H9 (cell line): Measurements from ENCODE around the gene MRTFA. TPM values are rescaled to one million over a fixed set of nuclear protein-coding genes. Genes with fewer than 3 reads are reported as not detected.

Experiments used
- DNase-seq: peaks from one replicate; pipeline ENCODE4 v3.0.0-alpha.2; 2017
- H2AFZ ChIP-seq: one replicate; pipeline ENCODE4 v1.6.1; 2013; ENCODE audit warnings: mild to moderate bottlenecking, low read length, control low read depth, moderate library complexity
- H2AK5ac ChIP-seq: 2 replicates; pipeline ENCODE4 v1.6.1; 2013; ENCODE audit warnings: low read length, control low read depth, mixed read lengths; ENCODE audit not compliant: insufficient read length
- H2BK120ac ChIP-seq: one replicate; pipeline ENCODE4 v1.6.1; 2013; ENCODE audit warnings: low read depth, mild to moderate bottlenecking, low read length, control low read depth, inconsistent platforms; ENCODE audit not compliant: poor library complexity, severe bottlenecking
- H2BK12ac ChIP-seq: 2 replicates; pipeline ENCODE4 v1.6.1; 2013; ENCODE audit warnings: low read length, control low read depth, mixed read lengths, low read depth; ENCODE audit not compliant: insufficient read length
- H2BK15ac ChIP-seq: 2 replicates; pipeline ENCODE4 v1.6.1; 2013; ENCODE audit warnings: low read depth, low read length, control low read depth
- H2BK20ac ChIP-seq: one replicate; pipeline ENCODE4 v1.6.1; 2013; ENCODE audit warnings: low read depth, mild to moderate bottlenecking, low read length, control low read depth, inconsistent platforms; ENCODE audit not compliant: poor library complexity, severe bottlenecking
- H2BK5ac ChIP-seq: 2 replicates; pipeline ENCODE4 v1.6.1; 2013; ENCODE audit warnings: low read length, control low read depth, mixed read lengths; ENCODE audit not compliant: insufficient read length
- H3K14ac ChIP-seq: 2 replicates; pipeline ENCODE4 v1.6.1; 2013; ENCODE audit warnings: low read length, control low read depth; ENCODE audit not compliant: insufficient read depth
- H3K18ac ChIP-seq: 2 replicates; pipeline ENCODE4 v1.6.1; 2013; ENCODE audit warnings: low read depth, mild to moderate bottlenecking, mixed read lengths, low read length, control low read depth; ENCODE audit not compliant: insufficient read length
- H3K23ac ChIP-seq: 2 replicates; pipeline ENCODE4 v1.6.1; 2013; ENCODE audit warnings: low read length, control low read depth, mixed read lengths, low read depth; ENCODE audit not compliant: insufficient read length
- H3K23me2 ChIP-seq: 2 replicates; pipeline ENCODE4 v1.6.1; 2013; ENCODE audit warnings: low read depth, mild to moderate bottlenecking, mixed read lengths, low read length, control low read depth; ENCODE audit not compliant: insufficient read length, poor library complexity, severe bottlenecking
- H3K27ac ChIP-seq: 2 replicates; pipeline ENCODE4 v1.5.1; 2013; ENCODE audit warnings: low read length, control low read depth, mixed read lengths, low read depth; ENCODE audit not compliant: insufficient read length
- H3K27me3 ChIP-seq: 2 replicates; pipeline ENCODE4 v1.6.1; 2013; ENCODE audit warnings: low read length, control low read depth, inconsistent platforms; ENCODE audit not compliant: insufficient read depth
- H3K4ac ChIP-seq: 2 replicates; pipeline ENCODE4 v1.6.1; 2013; ENCODE audit warnings: low read depth, mild to moderate bottlenecking, control low read depth, inconsistent platforms, low read length, moderate library complexity
- H3K4me1 ChIP-seq: 2 replicates; pipeline ENCODE4 v1.6.1; 2013; ENCODE audit warnings: low read length, control low read depth, inconsistent platforms; ENCODE audit not compliant: insufficient read depth
- H3K4me2 ChIP-seq: 2 replicates; pipeline ENCODE4 v1.6.1; 2013; ENCODE audit warnings: low read length, control low read depth, mixed read lengths; ENCODE audit not compliant: insufficient read length, insufficient read depth
- H3K56ac ChIP-seq: 2 replicates; pipeline ENCODE4 v1.6.1; 2013; ENCODE audit warnings: low read depth, mild to moderate bottlenecking, mixed read lengths, low read length, control low read depth; ENCODE audit not compliant: insufficient read length
- H3K79me1 ChIP-seq: 2 replicates; pipeline ENCODE4 v1.6.1; 2013; ENCODE audit warnings: low read depth, mild to moderate bottlenecking, moderate library complexity, low read length, control low read depth, inconsistent platforms; ENCODE audit not compliant: insufficient read depth, poor library complexity, severe bottlenecking
- H3K79me2 ChIP-seq: 2 replicates; pipeline ENCODE4 v1.6.1; 2013; ENCODE audit warnings: low read length, control low read depth, inconsistent platforms; ENCODE audit not compliant: insufficient read depth
- H3K9ac ChIP-seq: 2 replicates; pipeline ENCODE4 v1.6.1; 2013; ENCODE audit warnings: low read length, control low read depth, mixed read lengths; ENCODE audit not compliant: insufficient read length; ENCODE audit errors: extremely low read depth
- H3K9me3 ChIP-seq: one replicate; pipeline ENCODE4 v1.6.1; 2013; ENCODE audit warnings: low read depth, low read length, inconsistent platforms; ENCODE audit not compliant: control insufficient read depth
- H3T11ph ChIP-seq: one replicate; pipeline ENCODE4 v1.6.1; 2013; ENCODE audit warnings: mild to moderate bottlenecking, low read length, control low read depth, inconsistent platforms
- H4K20me1 ChIP-seq: one replicate; pipeline ENCODE4 v1.6.1; 2013; ENCODE audit not compliant: control insufficient read depth, insufficient read length, insufficient read depth
- H4K5ac ChIP-seq: 2 replicates; pipeline ENCODE4 v1.6.1; 2013; ENCODE audit warnings: low read depth, mild to moderate bottlenecking, mixed read lengths, low read length, control low read depth; ENCODE audit not compliant: insufficient read length
- H4K8ac ChIP-seq: replicated peaks from 2 replicates; pipeline ENCODE4 v1.6.1; 2013; ENCODE audit warnings: low read length, control low read depth, mixed read lengths, low read depth; ENCODE audit not compliant: insufficient read length
- H4K91ac ChIP-seq: 2 replicates; pipeline ENCODE4 v1.6.1; 2013; ENCODE audit warnings: low read depth, mild to moderate bottlenecking, moderate library complexity, mixed read lengths, low read length, control low read depth; ENCODE audit not compliant: insufficient read length
- H3K27ac Mint-ChIP-seq, 3 experiments: 2 replicates in 2 of 3; 3 replicates in 1 of 3; pipeline ENCODE4 v1.8.0; 2020 to 2021; ENCODE audit warnings: mixed read lengths in 3 of 3, mild to moderate bottlenecking in 1 of 3, moderate library complexity in 1 of 3
- H3K27me3 Mint-ChIP-seq: 2 replicates; pipeline ENCODE4 v1.8.0; 2021; ENCODE audit warnings: low read depth, mild to moderate bottlenecking, moderate library complexity, mixed read lengths
- H3K36me3 Mint-ChIP-seq, 3 experiments: 2 replicates in 2 of 3; 3 replicates in 1 of 3; pipeline ENCODE4 v1.8.0; 2020 to 2021; ENCODE audit warnings: low read depth in 3 of 3, mixed read lengths in 3 of 3; ENCODE audit not compliant: insufficient read depth in 1 of 3
- H3K4me1 Mint-ChIP-seq, 2 experiments: 2 replicates each; pipeline ENCODE4 v1.8.0; 2020; ENCODE audit warnings: mixed read lengths in 2 of 2
- H3K4me3 Mint-ChIP-seq, 2 experiments: 2 replicates in 1 of 2; 3 replicates in 1 of 2; pipeline ENCODE4 v1.8.0; 2020 to 2021; ENCODE audit warnings: mild to moderate bottlenecking in 2 of 2, mixed read lengths in 2 of 2, moderate library complexity in 1 of 2
- H3K9me3 Mint-ChIP-seq, 2 experiments: 2 replicates in 1 of 2; 3 replicates in 1 of 2; pipeline ENCODE4 v1.8.0; 2020; ENCODE audit warnings: mild to moderate bottlenecking in 2 of 2, mixed read lengths in 2 of 2, moderate library complexity in 1 of 2
- CTCF ChIP-seq: fragments of 200-600 bp; sonication (generic); conservative IDR thresholded peaks from 3 replicates; pipeline ENCODE4 v1.8.0; 2021; ENCODE audit warnings: antibody characterized with exemption, mild to moderate bottlenecking
- WGBS: extraction: QIAGEN DNeasy Blood & Tissue Kit; methylation state at CpG from one replicate; pipeline ENCODE4 v1.1.7; 2013; ENCODE audit warnings: missing lambda C conversion rate, low lambda C conversion rate, mixed read lengths; ENCODE audit not compliant: insufficient read length; ENCODE audit errors: extremely low coverage; 5-methylcytosine and 5-hydroxymethylcytosine counted together
- total RNA-seq: library from RNA; stranded (reverse); gene quantifications from 2 replicates; pipeline ENCODE4 v1.2.1, GENCODE V29; 2021

The MRTFA gene
- total RNA-seq, 1 experiment from 2014 or later = 38.1 TPM

GRCh38 chr22:40541300-40541699, 95.2 kb downstream of the MRTFA start:
- H3K9me3 Mint-ChIP-seq = peaks cover 5 to 7% of the 10 kb centered on the region in 2 experiments; a peak in 4 of 5 replicates
- no peak overlapping the region for H3K14ac ChIP-seq
- H3K4me1 ChIP-seq = no peaks in the 10 kb centered on the region; the same call in none of the 2 replicates
- H3K27ac ChIP-seq = no peak overlapping the region
- H4K20me1 ChIP-seq = no peaks in the 10 kb centered on the region
- H2BK20ac ChIP-seq = no peak overlapping the region
- no peak overlapping the region for H4K8ac ChIP-seq
- H3K23ac ChIP-seq = no peak overlapping the region
- no peaks in the 10 kb centered on the region for H3K79me1 ChIP-seq
- no peak overlapping the region for H2AFZ ChIP-seq
- H3K9me3 ChIP-seq = no peaks in the 10 kb centered on the region
- H2AK5ac ChIP-seq = no peak overlapping the region
- no peak overlapping the region for H3K9ac ChIP-seq
- H3K4me1 Mint-ChIP-seq = peaks cover 18 to 27% of the 10 kb centered on the region in 2 experiments
- no peak overlapping the region for H2BK5ac ChIP-seq
- H3K56ac ChIP-seq = no peak overlapping the region
- no peak for TF ChIP-seq CTCF
- H3K36me3 Mint-ChIP-seq = peaks cover 0 to 8% (median 8%) of the 10 kb centered on the region in 3 experiments; a peak in 3 of 7 replicates
- H3K4me2 ChIP-seq = no peak overlapping the region
- DNase-seq = no peak
- no peak overlapping the region for H4K91ac ChIP-seq
- peak overlapping the region; percentile 48 for H3K18ac ChIP-seq
- H3K4me3 Mint-ChIP-seq = no peak overlapping the region
- WGBS = no CpG with 5 or more reads among the region's 2 CpGs
- H3K27me3 ChIP-seq = no peaks in the 10 kb centered on the region
- H3K4ac ChIP-seq = no peak overlapping the region
- no peak overlapping the region for H4K5ac ChIP-seq
- no peak overlapping the region for H2BK15ac ChIP-seq
- H3K27me3 Mint-ChIP-seq = no peaks in the 10 kb centered on the region
- H3T11ph ChIP-seq = no peak overlapping the region
- H3K27ac Mint-ChIP-seq = peak overlapping the region in 2 of 3 experiments; percentile 56 to 90; a peak in 3 of 7 replicates
- no peaks in the 10 kb centered on the region for H3K23me2 ChIP-seq
- no peaks in the 10 kb centered on the region for H3K79me2 ChIP-seq
- H2BK12ac ChIP-seq = no peak overlapping the region
- no peak overlapping the region for H2BK120ac ChIP-seq
